NCI-H2227 (cell line): ENCODE data around the gene FAIM2.
"Not testable (repeated sequence)": the region's sequence is repeated elsewhere in the genome, so short reads cannot be mapped to it uniquely, and the experiment has no call there.

ENCODE experiments used
- DNase-seq: peaks from one replicate; lab custom pipeline; 2025; ENCODE audit not compliant: unreplicated experiment; lab: John Stamatoyannopoulos, UW

FAIM2 gene

DNA sequence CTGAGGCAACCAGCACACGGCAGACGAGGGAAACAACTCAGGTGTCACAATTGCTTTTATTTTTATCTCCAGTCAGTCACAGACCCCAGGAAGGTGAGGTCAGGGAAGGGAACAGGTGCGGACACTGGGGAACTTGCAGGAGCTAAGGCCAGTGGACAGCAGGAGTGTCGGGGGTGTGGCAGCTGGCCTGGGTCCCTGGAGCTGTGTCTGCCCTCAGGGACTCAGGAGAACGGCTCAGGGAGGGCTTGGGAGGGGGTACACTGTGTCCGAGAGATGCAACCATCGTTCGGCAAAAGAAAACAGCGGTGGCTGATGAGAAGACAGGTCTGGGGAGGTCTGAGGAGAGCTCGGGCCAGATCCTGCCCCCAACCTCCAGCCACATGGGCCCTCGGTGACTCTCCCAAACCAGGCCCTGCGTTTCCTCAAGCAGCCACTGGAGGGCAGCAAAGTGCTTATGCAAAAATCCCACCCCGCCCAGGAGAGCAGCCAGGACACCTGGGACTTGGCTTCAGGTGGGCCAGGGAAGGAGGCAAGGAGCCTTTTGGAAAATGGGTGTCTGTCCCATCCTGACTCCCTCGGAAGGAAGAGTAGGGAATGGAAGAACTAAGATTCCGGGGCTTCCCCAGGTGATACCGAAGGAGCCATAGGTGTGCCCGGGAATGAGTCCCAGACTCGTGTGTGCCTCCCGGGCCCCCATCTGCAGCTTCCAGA lies 36.7 kb downstream of the FAIM2 start:
- DNase-seq: peak; percentile 70

GRCh38 chr12:49865782-49866135 lies 37.9 kb downstream of the FAIM2 start:
- DNase-seq: no peak

- no peak for DNase-seq
These were observed 38.5 kb downstream of the FAIM2 start for GRCh38 chr12:49865109-49865781.

DNA sequence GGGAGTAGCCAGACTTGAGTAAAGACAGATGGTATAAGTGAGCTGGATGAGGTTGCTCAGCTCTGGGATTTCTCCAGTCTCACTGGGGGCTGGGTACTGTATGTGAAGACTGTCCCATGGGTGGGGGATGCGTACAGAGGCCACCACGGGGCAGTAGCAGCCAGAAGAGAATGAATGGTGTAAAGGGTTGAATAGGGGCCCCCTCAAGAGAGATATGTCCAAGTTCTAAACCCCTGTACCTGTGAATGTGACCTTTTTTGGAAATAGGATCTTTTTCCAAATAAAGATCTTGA lies 39.0 kb downstream of the FAIM2 start:
- no peak for DNase-seq

- DNase-seq: no peak
These were observed 39.5 kb downstream of the FAIM2 start for GRCh38 chr12:49863946-49864797.

GRCh38 chr12:49860921-49861320 lies 42.8 kb downstream of the FAIM2 start:
- DNase-seq: not testable (repeated sequence)

- not testable (repeated sequence) for DNase-seq
These were observed 47.8 kb downstream of the FAIM2 start for GRCh38 chr12:49855890-49856289.

GRCh38 chr12:49854976-49855375 lies 48.7 kb downstream of the FAIM2 start:
- DNase-seq: no peak

DNA sequence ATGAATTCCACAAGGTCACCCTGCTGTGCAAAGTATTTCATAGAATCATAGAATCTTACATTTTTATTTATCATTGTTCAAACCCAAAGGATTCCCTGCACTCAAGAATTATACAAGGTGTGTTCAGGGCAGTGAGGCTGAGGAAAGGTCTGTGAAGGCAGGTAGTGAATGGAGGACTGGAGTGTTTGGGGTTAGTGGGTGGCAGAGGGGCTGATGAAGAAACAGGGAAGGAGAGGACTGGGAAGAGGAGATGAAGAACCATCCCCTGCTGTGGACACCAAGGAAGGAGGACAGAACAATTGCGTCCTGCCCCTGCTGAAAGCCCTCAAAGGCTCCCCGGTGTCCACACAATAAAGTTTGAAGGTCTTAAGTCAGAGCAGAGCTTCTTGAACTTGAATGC lies 50.0 kb downstream of the FAIM2 start:
- no peak for DNase-seq

DNA sequence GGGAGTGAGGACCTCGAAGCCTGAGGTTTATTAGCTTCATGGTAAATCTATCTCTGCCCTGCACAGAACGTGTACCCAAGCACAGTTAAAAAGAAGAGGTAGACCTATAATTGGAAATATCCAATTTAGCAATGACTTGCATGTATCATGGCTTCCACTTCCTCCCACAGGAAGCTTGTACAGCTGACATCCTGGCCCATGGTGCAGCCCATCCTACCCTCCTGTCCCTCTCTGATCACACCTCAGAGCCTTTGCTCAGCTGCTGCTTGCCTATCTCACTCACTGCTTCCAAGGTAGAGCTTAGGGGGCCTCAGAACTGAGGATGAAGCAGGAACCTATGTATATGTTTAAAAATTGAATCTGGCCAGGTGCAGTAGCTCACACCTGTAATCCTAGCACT lies 56.5 kb downstream of the FAIM2 start:
- DNase-seq: no peak

DNA sequence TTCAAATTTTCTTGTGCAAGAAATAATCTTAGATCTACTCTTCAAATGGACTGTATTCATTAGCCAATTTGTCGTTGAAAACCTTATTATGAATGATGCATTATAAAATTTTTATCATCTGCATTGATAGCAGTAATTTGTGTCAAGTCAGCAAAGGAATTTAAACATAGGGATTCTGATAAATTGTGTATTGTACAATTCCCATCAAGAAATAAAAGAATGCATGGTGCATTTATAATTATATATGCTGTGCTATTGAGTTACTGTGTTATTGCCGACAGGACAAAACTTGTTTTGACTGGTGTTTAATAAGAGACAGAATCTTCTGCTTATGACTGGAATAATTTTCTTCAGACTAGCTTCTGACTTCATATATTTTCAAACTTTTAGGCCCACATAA lies 57.7 kb downstream of the FAIM2 start:
- DNase-seq: no peak

DNA sequence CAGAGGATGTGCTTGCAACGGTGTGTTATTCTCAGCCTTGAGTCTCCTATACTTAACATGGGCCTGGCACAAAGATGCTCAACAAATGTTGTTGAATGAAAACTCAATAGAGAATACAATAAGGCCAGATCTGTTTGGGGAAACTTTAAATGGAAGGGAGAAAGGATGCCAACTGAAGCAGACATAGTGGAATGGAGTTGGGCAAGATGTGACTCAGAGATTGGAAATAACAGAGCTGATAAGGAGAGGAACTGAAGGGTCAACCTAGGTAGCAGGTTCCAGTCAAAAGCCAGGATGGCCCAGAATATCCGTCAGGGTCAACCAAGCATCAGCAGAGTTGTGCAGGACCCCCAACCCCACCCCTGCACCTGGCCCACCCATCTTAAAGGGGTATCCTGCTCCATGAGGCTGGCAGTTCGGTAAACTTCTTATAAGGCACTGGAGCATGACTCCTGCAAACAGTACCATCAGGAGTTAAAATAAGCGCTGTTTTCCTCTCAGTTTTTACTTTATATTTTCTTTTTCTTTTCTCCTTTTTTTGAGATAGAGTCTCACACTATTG lies 59.7 kb downstream of the FAIM2 start:
- no peak for DNase-seq

DNA sequence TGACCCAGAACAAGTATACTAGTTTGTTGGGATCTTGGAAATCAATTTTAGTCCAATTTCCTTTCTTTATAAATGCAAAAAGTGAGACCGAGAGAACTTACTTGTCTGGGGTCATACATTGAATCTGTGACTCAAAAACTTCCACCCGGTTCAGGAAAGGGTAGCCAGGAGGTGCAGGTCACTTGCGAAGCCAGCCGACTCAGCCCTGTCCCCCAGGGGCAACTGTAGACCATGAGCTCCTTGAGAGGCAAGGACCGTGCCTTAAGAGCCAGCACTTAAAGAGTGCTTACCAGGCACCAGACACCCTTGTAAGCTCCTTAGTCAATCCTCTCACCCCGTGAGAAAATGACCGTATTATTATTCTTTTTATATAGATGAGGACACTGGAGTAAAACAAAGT lies 60.3 kb downstream of the FAIM2 start:
- no peak for DNase-seq

DNA sequence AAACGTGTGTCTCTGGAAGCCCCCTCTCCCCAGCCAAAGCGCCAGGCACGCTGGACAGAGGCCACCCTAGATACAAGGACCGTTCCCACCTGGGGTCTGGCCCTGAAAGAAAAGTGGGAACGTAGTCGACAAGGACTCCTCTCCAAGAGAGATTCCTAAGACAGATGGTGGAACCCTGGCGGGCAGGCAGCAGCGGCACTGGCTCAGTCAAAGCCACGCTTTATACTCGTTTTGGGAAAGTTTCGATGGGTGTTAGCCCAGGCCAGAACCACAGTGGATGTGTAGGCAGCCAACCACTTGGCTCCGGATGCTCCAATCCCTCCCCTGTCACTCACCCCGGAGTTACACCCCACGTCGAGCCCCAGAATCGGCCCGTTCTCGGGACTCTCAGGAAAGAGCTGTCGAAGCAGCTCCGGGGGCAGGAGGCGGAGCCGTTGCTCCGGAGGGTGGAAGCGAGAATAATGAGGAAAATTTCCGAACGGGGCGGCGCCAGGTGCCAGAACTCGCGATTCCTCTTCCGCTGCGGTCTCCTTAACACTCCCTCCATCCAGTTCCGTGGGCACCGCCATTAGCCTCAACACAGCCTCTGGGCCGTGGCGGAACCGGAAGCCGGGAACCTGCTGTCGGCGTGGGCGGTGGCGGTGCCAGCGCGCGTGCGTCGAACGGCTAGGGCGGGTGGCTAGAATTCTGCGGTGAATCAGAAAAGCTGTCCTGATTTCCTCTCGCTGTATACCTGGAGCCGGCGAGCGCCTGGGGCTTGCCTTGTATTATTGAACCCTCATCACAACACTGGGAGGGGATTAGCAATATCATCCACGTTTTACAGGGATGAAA lies 61.0 kb downstream of the FAIM2 start, which contains the start of gene BCDIN3D:
BCDIN3D (minus strand) TSS at position 588 of the 834 bp plus-strand sequence; CDS start at position 569, 19 bp downstream.
- peak; percentile 92 for DNase-seq

DNA sequence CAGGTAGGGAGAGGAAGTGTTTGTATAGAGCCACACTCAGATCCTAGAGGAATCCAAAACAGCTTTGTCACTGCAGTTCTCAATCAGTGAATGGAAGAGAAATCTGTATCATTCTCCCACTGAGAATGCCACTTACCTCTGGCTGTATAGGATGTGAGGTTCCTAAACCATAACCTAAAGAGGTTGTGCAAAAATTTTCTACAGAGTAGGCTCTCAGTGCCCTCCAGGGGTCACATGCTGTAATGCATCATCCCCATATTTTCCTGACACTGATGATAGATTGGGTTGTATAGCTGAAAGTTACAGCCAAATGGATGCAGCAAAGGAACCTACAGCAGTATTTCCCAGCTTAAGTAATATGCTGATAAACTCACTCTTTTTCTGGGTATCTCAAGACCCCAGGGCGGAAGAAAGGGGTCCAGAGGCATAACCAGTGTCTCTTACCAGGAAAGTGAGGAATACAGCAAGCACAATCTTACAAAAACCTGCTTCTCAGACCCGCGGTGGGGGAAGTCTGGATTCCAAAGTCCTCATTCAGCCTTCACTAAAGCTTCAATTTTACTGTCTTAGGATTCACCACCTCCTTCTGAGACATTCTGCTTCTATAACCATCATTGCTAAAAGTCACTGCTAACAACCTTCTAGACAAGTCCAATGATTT lies 64.6 kb downstream of the FAIM2 start:
- peak; percentile 63 for DNase-seq

DNA sequence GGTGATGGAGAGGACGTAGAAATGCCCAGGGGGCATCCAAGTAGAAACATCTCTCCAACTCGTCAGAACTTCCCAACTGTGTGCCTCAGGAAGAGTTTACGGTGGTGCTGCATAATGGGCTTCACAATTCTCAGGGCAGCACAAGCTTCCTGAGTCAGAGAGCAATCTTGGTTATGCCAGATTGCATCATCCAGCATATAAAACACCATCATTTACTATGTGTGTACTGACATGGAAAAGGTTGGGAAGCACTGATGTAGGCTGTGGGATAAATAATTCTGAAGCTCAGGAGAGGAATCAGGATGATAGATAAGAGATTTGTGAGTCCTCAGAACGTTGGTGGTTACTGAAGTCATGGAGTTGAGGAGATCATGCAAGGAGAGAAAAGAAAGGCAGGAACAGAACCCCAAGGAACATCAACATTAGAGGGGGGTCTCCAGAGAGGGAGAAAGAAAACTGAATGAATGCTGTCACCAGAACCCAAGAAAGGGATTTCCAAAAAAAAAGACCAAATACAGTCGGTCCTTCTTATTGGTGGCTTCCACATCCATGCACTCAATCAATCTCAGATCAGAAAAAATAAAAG lies 70.8 kb downstream of the FAIM2 start:
- no peak for DNase-seq

DNA sequence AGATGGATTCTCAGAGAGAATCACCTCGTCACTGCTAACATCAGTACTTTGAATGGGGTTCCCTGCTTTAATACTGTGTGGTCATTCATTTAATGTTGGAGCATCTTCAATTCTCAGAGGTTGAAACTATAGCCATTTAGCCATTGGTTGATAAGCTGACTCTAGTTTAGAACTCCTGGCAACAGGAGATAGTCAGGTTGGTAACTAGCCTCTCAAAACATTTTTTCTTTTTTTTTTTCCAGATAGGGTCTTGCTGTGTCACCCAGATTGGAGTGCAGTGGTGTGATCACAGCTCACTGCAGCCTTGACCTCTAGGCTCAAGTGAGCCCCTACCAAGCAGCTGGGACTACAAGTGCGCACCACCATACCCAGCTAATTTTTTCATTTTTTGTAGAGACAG lies 72.0 kb downstream of the FAIM2 start:
- no peak for DNase-seq

DNA sequence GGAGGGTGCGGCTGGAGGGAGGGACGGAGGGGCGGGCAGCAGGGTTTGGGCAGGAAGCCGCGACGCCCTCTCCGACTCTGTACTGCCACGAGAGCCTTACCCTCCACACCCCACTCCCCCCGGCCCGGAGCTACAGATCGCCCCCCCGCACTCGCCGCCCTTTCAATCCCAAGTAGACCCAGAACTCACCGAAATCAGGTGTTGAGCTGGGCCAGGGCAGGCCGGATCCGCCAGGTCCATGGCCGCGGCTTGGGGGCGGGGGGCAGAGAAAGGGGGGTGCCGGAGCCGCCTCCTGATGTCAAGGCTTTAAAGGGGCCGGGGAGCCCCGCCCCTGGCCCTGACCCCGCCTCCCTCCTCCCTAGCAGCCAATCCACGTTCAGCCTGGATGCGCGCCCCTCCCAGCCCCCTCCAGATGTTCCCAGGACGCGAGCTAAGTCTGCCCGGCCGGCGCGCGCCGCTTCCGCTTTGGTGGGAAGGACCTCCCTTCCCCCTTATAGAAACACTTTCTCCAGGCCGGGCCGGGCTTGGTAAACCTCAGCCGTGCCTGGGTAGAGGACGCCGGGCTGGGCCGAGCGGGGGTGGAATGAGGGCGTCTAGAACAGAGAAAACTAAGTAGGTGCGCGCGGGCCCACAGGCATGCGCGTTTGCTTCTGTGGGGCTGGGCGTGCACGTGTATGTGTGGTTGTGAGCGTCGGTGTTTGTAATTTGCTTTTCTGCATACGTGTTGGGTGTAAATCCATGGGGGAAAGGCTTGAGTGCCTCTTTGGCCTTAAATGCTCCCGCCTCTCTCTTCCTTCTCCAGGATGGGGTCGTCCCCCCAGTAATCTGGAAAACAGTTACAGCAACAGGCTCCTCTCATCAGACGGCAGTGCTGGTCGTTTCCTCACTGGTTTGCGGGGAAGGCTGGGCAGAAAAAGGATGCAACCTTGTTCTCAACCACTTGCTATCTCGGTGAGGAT lies 75.3 kb downstream of the FAIM2 start, which contains the start of gene NCKAP5L:
NCKAP5L (minus strand) TSS at position 281 of the 959 bp plus-strand sequence. CDS start 24,369 bp downstream, outside the sequence.
- peak; percentile 93 for DNase-seq
